Muscle of arm (tissue), 14 donors: Measurements from ENCODE around the gene UHRF2. TPM values are rescaled to one million over a fixed set of nuclear protein-coding genes. Genes with fewer than 3 reads are reported as not detected.
"Not testable (repeated sequence)": the region's sequence is repeated elsewhere in the genome, so short reads cannot be mapped to it uniquely, and the experiment has no call there.

Experiments
- DNase-seq: peaks from one replicate; pipeline ENCODE4 v3.0.0-alpha.2; 2013
- long read RNA-seq, 11 donors: transcript quantifications; one replicate each; lab custom pipeline, GENCODE V29; 2026
- polyA plus RNA-seq, 12 donors: library from polyadenylated mRNA; unstranded; fragments of 120-200 nt; gene quantifications; one replicate each; pipeline ENCODE4 v1.2.1, GENCODE V29; 2013; ENCODE audit not compliant: insufficient read length in 12 of 12

UHRF2 gene, protein sequence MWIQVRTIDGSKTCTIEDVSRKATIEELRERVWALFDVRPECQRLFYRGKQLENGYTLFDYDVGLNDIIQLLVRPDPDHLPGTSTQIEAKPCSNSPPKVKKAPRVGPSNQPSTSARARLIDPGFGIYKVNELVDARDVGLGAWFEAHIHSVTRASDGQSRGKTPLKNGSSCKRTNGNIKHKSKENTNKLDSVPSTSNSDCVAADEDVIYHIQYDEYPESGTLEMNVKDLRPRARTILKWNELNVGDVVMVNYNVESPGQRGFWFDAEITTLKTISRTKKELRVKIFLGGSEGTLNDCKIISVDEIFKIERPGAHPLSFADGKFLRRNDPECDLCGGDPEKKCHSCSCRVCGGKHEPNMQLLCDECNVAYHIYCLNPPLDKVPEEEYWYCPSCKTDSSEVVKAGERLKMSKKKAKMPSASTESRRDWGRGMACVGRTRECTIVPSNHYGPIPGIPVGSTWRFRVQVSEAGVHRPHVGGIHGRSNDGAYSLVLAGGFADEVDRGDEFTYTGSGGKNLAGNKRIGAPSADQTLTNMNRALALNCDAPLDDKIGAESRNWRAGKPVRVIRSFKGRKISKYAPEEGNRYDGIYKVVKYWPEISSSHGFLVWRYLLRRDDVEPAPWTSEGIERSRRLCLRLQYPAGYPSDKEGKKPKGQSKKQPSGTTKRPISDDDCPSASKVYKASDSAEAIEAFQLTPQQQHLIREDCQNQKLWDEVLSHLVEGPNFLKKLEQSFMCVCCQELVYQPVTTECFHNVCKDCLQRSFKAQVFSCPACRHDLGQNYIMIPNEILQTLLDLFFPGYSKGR
- 100 to 1,000 TPM in 1 of 12 donors, 10 to 100 TPM in 11; 27.7 to 257 (median 39.1) TPM for polyA plus RNA-seq
- long read RNA-seq, donor 1, partial matches to known transcripts, result 0 of 5 reads
- long read RNA-seq, donor 1, other reads (novel, unspliced or antisense), result 0 of 5 reads
- long read RNA-seq, donor 2, partial matches to known transcripts, result 0 of 4 reads
- long read RNA-seq, donor 2, other reads (novel, unspliced or antisense), result 0 of 4 reads
- long read RNA-seq, donor 3, partial matches to known transcripts, result 0 of 1 reads
- long read RNA-seq, donor 3, other reads (novel, unspliced or antisense), result 0 of 1 reads
- long read RNA-seq, donor 4, result 0 reads
- long read RNA-seq, donor 5, result 0 reads
- long read RNA-seq, donor 6, partial matches to known transcripts, result 0 of 1 reads
- long read RNA-seq, donor 6, other reads (novel, unspliced or antisense), result 0 of 1 reads
- long read RNA-seq, donor 7, partial matches to known transcripts, result 0 of 3 reads
- long read RNA-seq, donor 7, other reads (novel, unspliced or antisense), result 0 of 3 reads
- long read RNA-seq, donor 8, partial matches to known transcripts, result 0 of 1 reads
- long read RNA-seq, donor 8, other reads (novel, unspliced or antisense), result 0 of 1 reads
- long read RNA-seq, donor 9, result 0 reads
- long read RNA-seq, donor 10, partial matches to known transcripts, result 0 of 3 reads
- long read RNA-seq, donor 10, other reads (novel, unspliced or antisense), result 0 of 3 reads
- long read RNA-seq, donor 11, transcript UHRF2-201 (16 exons, 3,452 nt), result major isoform, 7 of 7 reads
- long read RNA-seq, donor 11, partial matches to known transcripts, result 0 of 7 reads
- long read RNA-seq, donor 11, other reads (novel, unspliced or antisense), result 0 of 7 reads

DNA sequence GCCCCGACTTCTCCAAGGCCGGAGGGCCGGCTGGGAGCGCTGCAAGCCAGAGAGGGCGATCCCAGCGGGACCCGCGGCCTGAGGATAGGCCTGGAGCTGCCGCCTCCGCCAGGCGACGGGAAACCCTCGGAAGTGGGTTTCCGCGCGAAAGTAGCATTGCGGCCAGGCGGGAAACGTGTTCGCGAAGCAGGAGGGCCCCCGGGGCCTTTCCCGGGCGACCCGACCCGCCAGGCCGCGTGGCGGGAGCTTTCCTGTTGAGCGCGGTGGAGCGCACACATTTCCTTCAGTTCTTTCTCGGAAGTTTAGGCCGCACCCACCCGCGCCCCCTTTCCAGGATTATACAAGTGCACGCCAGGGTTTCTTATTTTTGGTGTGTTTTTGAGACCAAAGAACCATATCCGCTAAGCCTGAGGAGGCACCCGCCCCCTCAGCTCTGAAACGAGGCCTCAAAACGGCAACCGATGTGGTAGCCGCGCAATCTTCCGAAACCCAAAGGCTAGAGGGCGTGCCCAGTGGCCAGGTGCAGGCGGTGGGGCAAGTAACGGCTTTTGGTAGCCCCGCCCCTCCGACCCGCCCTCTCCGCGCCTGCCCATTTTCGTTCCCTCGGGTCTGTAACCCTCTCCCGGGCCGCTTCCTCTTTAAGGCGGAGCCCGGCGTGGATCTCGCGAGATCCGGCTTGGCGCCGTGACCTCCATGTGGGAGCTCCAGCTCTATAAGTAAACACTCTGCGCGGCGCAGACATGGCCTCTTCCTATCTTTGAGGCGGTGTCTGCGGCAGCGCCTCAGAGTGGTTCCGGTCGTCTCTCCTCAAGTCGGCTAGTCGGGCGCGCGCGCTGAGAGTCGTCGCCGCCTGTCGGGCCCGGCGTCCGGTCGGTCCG is at the start of gene UHRF2:
Gene UHRF2, plus strand, starts transcription at position 713 of the 878 bp plus-strand sequence. CDS start 292 bp downstream, outside the sequence.
- peak; percentile 99 for DNase-seq

DNA sequence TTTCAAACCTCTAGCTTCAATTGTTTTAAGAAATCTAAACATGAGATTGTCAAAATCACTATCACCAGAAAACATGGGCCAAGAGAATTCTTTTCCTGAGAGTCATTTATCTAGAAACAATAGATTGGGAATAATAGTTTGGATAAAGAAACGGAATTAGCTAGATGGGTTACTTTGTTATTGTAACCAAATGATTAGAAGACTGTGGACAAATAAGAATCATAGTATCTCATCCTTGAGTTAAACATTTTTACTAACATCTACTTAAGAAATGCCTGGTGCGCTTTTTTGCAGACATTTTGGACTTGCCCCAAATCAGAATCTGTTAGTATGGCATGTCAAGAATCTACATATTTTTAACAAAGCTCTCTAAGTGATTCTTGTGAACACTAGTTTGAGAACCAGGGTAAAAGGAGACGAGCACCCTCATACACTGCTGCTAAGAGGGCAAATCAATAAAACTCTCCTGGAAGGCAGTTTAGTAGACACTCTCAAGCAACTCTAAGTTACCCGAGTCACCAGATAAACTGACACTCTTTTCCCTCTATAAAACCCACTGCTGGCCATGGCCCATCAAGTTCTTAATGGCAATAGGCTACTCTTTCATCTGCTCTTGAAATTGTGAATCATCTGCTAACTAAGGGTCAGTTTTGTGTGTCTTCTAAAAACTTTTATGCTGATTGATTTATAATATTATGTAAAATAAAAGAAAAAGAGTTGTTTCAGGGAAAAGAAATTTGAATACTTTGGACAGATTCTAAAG is 45.7 kb upstream of the UHRF2 start:
- no peak for DNase-seq

DNA sequence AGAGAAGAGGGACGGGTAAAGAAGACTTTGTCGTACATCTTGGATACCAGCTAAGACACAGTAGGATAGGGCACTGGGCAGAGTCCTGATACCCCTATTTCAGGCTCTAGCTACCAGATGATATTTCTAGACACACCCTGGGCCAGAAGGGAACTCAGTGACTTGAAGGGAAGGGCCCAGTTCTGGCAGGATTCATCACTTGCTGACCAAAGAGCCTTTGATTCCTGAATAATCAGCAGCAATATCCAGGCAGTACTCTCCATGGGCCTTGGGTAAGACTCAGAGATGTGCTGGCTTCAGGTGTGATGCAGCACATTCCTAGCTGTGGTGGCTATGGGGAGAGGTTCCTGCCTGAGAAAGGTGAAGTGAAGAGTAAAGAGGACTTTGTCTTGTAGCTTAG is 44.2 kb upstream of the UHRF2 start:
- DNase-seq, result no peak

DNA sequence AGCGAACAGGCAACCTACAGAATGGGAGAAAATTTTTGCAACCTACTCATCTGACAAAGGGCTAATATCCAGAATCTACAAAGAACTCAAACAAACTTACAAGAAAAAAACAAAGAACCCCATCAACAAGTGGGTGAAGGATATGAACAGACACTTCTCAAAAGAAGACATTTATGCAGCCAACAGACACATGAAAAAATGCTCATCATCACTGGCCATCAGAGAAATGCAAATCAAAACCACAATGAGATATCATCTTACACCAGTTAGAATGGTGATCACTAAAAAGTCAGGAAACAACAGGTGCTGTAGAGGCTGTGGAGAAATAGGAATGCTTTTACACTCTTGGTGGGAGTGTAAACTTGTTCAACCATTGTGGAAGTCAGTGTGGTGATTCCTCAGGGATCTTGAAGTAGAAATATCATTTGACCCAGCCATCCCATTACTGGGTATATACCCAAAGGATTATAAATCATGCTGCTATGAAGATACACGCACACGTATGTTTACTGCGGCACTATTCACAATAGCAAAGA is 31.5 kb upstream of the UHRF2 start:
- not testable (repeated sequence) for DNase-seq

DNA sequence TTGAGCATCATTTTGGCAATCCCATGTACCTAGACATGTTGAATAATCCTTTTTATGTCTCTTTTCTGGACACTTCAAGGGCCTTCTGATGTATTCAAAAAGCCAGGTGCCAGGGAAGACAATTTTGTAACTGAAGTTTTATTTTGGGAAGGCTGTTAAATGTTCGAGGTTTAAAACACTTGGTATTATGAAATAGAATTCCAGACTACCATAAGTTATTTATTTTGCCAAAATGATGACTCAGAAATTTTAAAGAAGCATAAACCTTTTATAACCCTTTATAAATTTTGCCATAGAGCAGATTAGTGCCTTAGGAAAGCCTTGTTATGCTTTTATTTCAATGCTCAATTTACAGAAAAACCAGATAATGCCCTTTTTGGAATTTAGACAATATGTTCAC is 30.3 kb upstream of the UHRF2 start:
- DNase-seq, result no peak

DNA sequence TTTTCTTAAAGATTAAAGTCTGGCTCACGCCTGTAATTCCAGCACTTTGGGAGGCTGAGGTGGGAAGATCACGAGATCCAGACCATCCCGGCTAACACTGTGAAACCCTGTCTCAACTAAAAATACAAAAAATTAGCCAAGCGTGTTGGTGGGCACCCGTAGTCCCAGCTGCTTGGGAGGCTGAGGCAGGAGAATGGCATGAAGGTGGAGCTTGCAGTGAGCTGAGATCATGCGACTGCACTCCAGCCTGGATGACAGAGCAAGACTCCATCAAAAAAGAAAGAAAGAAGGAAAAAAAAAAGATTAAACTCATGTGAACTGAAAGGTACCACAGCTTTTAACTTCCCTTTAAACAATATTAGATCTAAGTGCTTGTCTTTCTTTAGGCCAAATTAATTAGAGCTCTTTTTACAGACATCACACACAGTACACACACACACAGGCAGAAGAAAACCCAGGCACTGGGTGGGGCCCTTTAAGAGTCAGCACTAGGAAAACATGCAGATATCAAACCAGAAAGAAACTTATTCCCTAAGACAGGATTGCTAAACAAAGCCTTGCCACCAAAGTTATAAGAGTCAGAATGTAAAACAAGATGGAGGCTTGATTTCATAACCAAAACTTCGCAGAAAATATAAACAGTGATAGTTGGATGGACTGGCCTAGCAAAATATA is 29.3 kb upstream of the UHRF2 start:
- no peak for DNase-seq

DNA sequence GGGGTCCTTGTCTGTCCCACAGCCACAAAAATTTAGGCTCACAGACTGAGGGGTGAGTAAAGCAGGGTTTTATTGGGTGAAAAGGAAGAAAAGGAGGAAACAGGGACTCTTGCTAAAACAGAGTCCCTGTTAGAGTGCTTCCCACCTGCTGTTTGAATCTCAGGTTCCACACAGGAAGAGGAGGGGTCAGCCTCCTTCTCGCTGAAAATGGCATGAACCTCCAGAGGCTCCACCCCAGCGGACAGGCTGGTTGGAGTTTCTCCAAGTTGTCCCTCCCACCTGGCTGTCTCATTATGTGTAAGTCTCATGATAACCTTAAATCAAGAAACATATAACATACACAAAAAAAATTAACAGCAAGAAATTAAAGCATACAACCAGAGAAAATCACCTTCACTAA is 28.3 kb upstream of the UHRF2 start:
- DNase-seq, result no peak

DNA sequence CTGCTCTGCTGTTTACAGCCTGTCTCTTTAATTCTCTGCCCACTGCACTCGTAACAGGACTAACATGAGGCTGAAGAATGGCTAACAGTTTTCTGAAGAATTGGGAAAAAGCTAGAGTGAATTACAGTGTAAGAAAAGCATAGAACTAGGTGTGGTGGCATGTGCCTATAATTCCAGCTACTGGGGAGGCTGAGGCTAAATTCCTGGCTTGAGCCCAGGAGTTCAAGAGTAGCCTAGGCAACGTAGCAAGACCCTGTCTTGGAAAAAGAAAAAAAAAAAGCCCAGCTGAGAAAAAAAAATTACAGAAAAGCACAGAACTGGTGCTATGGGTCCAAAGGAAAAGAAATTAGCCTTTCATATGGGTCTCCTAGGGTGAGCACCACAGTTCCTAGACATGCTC is 13.9 kb upstream of the UHRF2 start:
- DNase-seq, result no peak

DNA sequence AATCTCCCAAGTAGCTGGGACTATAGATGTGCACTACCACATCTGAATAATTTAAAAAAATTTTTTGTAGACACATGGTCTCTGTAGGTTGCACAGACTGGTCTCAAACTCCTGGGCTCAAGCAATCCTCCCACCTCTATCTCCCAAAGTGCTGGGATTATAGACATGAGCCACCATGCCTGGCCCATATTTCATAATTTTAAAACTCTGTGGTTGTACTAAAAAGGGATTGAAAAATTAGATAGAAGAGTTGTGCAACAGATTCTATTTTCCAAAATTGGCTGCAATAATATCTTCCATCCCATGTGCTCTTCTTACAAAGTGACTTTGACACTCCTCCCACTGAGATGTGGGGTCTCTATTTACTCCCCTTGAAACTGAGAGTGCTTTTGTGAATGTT is 7.6 kb upstream of the UHRF2 start:
- no peak for DNase-seq

DNA sequence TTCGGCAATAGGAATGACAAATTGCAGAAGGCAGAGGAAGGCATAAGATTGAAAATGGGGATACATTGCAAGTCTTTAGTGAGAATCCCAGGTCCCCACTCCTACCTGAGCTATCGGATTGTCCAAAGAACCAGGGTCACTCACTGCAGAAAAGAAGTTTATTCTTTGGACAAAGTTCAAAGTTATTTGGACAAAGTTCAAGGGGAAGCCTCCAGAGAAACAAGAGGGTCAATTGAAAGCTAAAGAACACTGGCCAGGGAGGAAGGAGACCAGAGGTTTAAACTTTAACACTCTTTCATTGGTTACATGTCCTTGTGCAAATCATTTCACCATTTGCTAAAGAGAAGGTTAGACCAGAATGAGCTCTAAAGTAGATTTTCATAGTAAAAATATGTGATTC is 5.2 kb upstream of the UHRF2 start:
- no peak for DNase-seq

DNA sequence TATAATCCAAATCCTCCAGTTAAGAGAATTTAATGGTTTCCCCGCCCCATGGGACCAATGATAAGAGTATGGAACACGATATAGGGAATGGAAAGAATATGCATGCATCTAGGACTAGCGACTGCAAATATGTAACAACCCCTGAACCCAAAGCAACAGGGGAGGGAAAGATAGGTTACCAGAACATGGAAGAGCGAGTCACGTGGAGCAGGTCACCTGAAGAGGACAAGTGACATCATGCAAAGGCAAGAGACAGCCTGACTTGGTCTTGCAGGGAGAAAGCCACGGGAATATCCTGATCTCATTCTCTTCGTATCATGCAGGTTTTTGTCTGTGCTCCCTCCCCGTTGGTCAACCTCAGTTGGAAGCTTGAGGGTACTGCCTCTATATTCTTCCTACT is 4.7 kb upstream of the UHRF2 start:
- DNase-seq, result no peak

DNA sequence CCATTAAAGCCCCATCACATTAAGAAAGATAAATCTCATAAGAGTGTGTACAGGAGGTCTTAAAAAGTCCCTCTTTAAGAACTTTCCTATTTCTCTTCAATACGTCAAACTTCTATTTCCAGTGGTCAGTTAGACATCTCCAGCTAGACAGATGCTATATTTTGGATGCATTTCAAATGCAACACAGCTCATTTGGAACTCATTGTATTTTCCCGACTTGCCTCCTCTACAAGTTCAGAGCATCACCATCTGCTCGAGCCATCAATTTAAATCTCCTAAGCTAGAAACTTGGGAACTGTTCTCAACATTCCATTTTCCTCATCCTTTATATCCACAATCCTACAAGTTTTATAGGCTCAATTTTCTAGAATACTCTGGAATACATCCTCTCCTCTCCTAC is 3.2 kb upstream of the UHRF2 start:
- peak; percentile 52 for DNase-seq

DNA sequence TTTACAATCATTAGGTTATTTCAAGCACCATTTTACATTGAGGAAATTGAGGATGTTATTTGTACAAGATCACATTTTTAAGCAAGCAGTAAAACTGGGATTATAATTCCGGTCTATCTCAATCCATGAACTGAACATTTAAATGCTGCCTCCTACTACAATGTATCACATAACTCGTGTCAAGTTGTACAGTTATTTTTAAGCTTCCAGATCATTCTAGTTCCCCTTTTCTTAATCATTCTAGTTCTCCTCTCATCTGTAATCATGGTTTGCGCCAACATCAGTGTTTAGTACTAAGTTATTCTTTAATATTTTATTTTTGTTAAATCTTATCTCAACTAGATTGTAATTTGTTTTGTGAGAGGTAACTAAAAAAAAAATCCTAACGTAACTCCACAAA is 2.4 kb upstream of the UHRF2 start:
- DNase-seq, result no peak

DNA sequence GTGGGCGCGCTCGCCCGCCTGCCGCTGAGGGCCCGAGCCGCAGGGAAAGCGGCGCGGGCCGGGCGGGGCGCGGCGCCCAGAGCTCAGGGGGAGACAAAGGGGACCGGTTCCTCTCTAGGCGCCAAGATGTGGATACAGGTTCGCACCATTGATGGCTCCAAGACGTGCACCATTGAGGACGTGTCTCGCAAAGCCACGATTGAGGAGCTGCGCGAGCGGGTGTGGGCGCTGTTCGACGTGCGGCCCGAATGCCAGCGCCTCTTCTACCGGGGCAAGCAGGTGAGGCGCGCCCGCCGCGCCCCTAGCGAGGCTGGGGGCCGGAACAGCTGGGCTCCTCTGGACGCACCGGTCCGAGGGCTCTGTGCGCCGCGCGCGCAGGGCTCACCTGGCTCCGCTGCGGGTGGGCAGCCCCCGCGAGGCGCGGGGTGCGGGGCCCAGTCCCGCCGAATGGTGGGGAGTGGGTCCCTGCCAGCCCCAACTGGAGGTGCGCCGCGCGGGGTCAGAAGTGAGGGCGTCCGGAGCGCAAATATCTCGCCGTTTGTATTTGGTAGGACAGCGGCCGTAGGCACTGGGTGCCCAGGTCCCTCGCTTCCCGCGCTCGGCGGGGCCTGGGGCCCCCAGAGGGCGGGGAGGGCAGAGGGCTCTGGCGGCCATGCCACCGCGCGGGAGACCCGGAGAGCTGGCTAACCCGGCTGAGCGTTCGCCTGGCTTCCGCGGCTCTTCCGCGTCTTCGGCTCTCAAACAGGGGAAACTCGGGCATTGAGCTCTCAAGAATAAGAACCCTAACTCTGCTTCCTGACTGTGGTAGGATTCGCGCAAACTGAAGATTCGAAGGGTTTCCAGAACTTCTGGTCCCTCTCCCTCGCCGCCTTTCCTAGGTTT is 607 bp downstream of the UHRF2 start:
- peak; percentile 43 for DNase-seq

DNA sequence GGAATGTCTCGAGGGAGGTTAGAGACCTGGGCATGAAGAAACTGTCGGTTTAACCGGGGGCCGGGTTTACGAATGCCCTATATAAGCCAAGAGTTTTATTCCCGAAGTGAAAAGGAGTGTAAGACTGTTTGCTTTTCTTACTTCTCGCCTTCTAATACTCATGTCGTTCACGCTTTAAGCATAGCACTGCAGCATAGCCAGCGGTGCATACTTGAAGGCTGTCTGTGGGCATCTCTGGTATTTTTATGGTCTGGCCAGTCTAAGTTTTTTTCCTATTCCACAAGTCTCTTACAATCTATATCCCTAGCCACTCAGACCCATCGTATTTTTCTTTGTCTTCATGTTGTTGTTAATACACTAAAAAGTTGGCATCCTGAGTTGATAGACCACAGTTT is 1.2 kb downstream of the UHRF2 start:
- peak; percentile 17 for DNase-seq

DNA sequence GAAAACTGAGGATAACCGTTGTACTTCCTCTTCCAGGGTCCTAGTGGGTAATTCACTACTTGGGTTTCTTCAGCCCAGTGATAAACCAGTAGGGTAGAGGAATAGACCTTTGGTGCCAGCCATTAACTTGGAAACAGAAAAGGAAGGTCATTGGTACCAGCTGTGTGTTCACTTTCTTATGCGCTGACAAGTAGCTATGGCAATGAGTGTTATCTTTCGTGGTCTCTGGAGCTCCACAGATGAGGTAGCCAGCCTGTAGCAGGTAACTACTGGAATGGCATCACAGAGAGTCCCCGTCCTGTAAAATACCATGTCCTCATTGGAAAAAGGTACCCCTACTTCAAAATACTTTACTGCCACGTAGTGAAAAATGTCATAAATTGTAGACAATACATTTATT is 2.3 kb downstream of the UHRF2 start:
- DNase-seq, result no peak

DNA sequence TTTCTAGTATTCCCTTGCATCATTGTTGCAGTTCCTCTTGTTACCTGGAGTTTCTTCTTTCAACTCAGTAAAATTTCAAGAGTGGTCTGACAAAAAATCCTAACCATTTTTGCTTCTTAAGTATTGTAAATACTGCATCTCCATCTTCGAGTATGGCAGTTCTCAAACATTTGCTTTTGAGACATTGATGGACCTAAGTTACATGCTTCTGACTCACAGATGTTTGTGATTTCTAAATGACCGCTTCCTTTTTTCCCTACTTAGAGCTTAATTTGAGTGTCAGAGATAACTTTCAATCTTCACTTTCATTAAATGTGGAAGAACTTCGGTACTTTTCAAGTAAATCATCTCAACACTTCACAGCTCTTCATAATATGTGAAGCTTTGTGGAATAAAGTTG is 4.2 kb downstream of the UHRF2 start:
- DNase-seq, result no peak

DNA sequence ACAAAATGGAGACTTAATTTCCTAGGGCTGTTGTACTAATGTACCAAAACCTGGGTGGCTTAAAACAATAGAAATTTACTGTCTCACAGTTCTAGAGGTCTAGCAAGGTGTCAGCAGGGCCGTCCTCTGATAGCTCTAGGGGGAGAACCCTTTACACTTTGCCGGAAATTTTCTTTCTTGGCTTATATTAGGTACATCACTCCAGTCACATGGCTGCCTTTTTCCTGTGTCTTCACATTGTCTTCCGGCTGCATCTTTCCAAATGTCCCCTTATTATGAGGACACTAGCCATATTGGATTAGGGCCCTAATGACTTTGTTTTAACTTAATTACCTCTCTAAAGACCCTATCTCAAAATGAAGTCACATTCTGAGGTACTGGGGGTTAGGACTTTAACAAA is 5.8 kb downstream of the UHRF2 start:
- DNase-seq, result no peak
